HG02610 (cell line): ENCODE data around the gene FAHD2A.
"Not testable (repeated sequence)": the region's sequence is repeated elsewhere in the genome, so short reads cannot be mapped to it uniquely, and the experiment has no call there.

Experiments used
- ATAC-seq: cut with Tn5 transposase; IDR thresholded peaks from one replicate; pipeline ENCODE4 v1.9.1; 2021; ENCODE audit warnings: mild to moderate bottlenecking, moderate library complexity; ENCODE audit not compliant: unreplicated experiment

The FAHD2A gene

DNA sequence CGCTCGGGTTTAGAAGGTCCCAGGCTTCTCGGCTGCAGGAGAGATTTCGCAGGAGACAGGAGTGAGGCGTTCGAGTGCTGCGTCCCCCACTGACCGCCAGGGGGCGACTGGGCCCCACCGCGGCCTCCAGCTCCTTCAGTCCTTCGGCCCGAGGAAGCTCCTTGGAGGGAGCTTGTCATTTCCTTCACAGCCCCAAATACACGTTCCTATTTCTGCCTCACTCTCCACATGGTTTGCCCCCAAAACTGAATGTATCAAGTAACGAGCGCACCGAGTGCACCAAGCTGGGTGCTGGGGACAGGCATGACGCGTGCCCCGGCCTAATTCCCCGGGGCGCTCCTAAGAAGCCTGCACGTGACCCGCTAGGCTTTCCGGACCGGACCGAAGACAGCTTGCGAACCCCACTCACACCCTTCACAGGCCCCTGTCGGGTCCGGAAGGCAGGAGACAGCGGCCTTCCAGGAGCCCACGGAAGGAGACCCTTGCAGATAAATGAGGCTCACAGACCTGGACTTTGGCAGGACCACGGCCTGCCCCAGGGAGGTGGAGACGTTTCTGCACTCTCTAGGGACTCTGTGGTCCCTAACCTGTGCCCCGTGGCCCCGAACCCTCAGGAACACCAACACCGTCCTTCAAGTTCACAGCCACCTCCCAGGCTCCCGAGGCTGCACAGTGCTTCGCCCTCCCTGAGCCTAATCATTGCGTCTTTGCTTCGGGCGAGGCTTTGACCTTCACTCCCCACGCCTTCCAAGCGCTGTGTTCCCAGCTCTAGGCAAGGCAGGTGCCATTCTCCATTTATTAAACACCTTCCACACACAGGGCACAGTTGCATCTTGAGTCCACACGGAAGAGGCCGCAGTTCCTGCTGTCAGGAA is 13.0 kb upstream of the FAHD2A start:
- ATAC-seq, result no peak

DNA sequence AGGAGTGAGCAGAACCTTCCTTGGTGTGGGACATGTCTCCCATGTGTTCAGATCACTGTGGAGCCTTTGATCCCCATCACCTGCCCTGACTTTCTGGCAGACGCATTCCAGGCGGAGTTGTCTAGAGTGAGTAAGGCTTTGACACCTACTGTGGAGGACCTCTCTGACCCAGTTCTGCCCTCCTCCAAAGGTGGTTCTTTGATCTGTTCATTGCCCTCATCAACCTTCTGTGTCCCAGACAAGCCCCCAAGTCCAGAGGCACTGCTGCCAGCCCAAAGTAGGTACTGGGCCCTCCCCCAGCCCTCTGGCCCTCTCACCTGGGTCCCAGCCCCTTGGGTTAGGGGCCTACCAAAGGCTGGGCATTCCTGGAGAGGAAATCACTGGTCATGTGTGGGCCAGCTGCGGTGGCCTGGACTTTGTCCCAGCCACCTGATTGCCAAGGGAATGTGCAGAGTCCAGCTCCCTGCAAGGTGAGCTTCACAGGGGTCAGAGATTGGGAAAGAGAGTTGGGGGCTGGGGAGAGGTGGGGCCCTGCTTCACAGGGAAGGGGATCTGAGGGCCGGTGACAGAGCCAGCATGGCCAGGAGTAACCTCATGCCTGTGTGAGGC is 12.1 kb upstream of the FAHD2A start:
- no peak for ATAC-seq

DNA sequence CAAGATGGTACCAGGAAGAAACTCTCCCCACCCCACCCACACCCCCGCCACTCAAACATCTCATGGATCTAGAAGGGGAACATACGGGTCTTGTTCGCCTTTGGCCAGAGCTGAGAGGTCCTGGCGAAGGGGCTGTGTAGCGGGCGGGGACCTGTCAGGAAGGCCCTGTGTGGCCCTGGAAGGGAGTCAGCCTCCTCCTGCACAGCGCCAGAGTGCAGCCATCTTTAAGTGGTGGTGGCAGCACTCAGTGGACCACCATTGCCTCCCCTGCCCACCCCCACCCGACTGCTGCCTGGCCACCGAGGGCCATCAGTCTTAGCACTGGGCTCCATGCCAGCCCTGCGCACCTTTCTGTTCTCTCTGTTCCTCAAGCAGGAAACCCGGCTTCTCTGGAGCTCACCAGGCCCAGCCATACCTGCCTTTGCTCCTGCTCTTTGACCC is 11.6 kb upstream of the FAHD2A start:
- no peak for ATAC-seq

DNA sequence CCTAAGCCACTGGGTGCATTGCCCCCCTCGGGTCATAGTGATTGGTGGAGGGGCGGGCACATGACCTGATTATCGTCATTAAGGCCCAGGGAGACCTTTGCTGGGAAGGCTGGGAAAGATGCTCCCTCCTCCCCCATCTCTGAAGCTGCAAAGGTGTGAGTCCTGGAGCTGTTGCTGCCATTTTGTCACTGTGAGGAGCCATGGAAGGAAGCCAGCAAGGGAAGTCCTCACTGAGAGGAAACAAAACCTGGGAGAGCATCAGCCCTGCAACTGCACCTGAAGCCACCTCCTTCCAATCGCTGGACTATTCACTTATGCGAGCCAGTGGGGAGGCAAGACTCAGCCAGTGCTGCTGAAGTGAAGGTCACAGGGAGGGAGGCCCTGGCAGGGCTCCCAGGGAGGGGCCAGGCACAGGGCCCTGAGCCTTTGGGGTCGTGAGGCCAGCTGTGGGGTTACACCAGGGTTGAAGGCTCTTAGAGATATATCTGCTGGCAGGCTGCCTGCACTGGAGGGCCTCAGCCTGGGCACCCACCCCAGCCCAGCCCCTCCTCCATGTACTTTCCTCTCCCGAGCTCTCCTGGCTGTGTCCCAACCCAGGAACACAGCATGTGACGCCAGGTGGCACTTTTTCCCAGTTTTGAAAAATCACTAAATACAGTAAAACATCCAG is 10.7 kb upstream of the FAHD2A start:
- ATAC-seq, result no peak

DNA sequence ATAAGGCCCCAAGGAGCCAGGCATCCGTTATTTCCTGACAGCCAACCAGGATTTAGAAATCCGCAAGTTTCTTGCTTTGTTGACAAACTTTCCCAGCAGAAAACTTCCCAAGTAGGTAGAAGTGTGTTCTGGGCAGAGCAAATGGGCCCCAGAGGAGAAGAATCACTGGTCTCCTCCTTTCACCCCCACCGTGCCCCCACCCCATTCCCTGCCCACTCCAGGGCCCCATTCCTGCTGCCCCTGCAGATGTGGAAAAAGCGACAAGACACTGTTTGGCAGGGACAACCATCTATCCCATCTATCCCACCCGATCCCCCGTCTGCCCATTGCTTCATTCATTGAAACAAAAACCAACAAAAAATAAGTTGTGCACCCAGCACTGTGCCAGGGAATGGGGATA is 10.2 kb upstream of the FAHD2A start:
- ATAC-seq, result no peak

DNA sequence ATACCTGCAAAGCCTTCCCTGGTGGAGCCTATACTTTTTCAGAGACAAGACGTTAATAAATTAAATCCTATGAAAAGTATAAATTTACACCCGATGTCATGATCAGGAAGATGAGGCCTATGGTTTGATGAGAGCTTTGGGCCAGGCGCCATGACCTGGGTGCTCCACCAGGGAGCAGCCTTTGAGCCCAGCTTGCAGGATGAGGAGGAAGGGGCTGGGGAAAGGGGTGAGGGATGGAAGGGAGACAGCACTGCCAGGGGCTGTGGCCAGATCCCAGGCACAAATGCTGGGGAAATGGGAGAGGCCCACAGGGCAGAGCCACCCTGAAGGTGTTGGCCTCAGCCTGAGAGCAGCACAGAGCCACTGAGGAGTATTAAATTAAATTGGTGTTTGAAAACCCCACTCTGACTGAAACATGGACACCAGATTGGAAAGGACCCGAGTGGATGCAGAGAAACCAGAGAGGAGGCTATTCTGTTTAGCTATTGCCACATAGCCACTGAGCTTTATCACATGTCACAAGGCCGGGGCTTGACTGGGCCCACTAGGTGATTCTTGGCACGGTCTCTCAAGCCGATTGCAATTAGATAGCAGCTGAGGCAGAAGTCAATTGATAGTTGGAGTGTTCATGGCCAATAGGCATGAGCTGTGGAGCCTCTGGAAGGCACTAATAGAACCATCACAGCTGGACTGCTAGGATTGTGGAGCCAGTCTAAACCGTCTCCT is 9.6 kb upstream of the FAHD2A start:
- no peak for ATAC-seq

DNA sequence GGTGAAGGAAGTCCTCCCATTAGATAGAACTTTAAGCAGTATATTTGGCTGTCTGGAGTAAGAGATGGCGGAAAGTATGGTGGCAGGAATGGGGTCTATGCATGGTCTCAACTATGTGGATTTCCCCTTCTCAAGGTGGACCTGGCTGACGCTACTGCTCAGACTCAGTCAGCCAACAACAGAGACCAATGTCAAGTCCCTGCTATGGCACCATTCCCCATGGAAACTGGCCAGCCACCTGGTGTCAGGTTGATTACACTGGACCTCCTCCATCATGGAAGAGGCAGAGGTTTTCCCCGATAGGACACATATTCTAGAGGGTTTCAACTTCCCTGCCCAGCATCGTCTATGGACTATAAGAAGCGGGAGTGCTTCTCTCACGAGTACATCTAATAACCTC is 8.6 kb upstream of the FAHD2A start:
- no peak for ATAC-seq

DNA sequence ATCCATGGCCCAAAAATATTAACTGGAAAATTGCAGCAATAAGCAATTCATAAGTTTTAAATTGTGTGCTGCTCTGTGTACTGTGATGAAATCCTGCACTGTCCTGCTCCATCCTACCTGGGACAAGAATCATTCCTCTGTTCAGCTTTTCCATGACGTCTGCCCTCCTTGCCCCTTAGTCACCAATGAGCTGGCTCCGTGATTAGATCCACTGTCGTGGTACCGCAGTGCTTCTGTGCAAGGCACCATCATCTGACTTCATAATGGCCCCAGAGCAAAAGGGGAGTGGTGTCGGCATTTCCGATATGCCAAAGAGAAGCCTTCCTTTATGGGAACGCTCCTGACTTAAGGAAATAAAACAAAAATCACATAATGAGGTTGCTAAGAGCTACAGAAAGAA is 3.4 kb upstream of the FAHD2A start:
- ATAC-seq, result no peak

DNA sequence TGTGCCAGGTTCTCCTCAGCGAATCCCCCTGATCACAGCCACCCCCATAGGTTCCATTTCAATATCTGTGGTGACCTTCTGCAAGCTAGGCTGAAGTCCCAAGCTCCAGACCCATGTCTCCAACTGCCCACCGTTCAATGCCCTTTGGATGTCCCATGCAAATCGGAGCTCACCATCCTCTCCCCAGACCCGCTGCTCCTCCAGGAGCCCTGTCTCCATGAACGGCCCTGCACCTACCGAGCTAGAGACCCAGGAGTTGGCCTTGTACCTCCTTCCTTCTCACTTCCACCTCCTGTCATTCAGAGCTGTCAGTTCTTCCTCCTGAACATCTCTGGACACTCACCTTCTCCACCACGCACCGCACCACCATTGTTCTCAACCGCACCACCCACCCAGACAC is 1.0 kb upstream of the FAHD2A start:
- ATAC-seq, result no peak

DNA sequence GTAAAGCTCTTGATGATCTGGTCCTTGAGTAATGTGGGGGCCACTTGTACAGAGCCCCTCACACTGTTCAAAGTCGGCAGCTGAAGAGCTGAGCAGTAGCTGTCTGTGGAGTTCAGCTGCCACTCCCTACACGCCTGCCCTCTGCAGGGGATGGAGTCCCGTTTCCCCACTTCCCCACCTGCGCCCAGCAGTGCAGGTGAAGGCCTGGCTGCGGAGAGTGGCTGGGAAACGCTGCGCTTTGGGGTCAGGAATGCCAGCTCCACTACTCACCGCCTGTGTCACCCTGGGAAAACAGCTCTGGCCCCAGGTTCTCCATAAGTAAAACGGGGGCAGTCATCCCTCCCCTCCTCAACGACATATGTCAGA is 521 bp upstream of the FAHD2A start:
- ATAC-seq, result peak; percentile 15

DNA sequence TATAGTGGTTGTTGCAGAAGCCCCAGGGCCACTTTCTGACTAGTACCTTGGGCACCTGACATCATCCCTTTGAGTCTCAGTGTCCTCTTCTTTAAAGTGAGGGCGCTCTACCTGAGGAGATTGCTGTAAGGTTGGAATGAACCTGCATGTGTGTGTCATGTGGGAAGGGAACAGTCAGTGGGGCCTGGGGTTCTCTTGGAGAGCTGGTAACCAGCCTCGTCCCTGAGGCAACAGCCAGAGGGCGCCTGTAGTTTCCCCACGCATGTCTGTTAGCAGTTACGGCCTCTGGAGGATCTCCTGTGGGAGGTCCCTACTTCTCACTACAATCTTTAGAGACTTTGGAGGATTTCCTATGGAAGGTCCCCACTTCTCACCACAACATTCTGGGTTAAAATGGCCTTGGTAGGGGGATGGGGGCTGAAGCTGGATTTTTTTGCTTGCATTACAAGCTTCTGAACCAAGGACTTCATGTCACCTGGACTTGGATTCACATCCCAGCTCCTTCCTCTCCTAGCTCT is 755 bp downstream of the FAHD2A start:
- ATAC-seq, result peak; percentile 39

DNA sequence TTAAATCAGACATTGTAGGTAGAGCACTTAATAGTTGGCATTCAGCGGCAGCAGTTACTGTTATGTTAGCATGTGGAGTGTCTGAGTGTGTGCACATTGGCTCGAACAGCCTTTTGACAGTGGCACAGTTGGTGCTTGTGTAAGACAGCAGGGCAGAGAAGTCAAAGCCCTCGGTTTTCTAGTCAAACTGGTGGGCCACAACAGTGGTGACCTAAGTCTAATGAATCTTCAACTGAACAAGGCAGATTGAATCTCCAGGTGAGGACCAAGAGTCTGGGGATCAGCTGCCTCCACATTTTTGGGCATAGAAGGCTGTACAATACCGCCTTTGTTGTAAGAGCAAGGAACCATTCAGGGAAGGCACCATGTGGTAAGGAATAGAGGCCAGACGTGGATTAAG is 1.3 kb downstream of the FAHD2A start:
- not testable (repeated sequence) for ATAC-seq

DNA sequence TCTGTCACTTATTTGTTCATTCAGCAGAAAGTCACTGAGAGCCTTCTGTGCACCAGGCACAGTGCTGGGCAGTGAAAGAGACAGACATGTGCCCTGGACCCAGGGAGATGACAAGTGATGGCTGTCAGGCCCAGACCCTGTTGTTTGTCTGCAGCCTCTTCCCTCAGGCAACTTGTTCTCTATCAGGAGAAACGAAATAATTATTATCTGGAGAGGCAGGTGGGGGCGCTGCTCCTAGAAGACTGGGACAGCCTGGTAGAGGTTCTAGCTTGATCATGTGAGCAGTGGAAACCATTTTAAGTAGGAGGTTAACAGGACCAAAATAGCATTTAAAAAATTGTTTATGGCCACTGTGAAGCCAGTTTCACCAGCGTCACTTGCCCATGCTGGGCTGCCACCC is 2.2 kb downstream of the FAHD2A start:
- not testable (repeated sequence) for ATAC-seq

DNA sequence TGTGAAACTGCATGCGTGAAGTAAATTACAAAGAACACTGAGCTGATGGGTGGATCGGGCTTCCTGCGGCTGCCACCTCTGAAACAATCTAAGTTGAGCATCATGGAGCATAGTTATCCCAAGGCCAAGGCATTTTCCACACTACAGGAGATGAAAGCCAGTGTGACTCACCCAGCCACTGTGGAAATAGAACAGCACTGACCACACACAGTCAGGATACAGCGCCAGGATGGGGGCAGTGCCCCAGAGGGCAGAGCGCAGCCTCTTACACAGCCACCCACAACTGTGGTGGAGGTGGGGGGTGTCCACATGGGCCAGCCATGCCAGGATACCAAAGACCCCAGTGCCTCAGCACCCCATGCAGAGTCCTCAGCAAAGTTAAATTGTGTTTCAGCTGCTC is 8.7 kb downstream of the FAHD2A start:
- ATAC-seq, result not testable (repeated sequence)

DNA sequence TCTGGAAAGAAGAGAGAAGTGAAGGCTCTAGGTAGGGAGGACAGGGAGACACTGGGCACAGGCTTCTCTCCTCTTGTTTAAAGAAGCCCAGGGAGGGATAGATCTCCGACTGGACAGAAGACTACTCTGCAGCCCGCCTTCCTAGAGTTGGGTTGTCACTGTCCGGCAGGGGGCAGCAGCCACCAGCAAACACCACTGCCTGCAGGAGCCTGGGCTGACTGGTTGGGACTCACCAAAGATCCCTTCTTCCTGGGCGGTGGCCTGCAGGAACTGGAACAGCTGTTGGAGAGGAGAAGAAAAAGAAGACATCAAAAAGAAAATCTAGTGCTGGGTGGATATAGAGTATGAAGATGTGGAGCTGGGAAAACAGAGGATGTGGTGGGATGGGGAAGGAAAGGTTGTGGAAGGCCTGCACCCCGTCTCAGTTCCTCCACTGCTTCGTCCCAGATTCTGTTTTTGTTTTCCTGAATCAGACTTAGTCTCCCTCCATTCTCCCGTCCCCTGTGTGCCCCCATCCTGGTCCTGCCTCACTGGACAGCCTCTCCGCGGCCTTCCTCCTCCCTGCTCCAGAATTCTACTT is 11.6 kb downstream of the FAHD2A start:
- peak; percentile 72 for ATAC-seq

DNA sequence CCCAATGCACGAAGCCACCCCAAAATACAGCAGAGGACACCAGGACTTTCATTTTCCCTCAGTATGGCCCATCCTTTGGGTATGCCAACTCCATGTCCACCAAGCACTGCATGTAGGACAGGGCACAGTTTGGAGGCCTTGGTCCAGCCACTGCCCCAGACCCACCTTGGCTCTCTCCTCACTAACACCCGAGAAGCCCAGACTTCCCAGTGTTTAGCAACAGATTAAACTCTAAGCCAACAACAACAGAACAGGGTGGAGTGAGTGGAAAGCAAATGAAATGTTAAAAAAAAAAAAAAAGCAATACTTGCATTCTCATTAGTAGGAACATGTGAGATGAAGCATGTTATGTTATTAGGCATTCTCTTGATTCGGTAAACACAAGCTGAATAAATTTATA is 12.6 kb downstream of the FAHD2A start:
- ATAC-seq, result not testable (repeated sequence)

DNA sequence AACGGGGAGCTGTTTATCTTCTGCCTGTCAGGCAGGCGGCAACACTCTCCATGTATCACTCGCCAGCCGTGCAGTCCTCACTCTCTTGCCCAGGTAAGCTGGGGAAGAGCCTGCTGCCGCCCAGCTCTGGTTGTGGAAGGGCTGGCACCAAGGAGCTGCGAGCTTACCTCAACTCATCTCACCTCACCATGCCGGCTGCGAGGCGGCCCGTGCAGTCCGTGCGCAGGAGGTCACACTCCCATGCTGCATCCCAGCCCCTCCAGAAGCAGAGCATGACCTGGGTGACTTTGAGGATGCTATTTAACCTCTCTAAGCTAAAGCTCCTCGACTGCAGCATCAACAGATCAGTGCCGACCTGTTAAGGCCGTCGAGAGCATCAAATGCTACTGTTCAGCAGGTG is 13.1 kb downstream of the FAHD2A start:
- ATAC-seq, result not testable (repeated sequence)

DNA sequence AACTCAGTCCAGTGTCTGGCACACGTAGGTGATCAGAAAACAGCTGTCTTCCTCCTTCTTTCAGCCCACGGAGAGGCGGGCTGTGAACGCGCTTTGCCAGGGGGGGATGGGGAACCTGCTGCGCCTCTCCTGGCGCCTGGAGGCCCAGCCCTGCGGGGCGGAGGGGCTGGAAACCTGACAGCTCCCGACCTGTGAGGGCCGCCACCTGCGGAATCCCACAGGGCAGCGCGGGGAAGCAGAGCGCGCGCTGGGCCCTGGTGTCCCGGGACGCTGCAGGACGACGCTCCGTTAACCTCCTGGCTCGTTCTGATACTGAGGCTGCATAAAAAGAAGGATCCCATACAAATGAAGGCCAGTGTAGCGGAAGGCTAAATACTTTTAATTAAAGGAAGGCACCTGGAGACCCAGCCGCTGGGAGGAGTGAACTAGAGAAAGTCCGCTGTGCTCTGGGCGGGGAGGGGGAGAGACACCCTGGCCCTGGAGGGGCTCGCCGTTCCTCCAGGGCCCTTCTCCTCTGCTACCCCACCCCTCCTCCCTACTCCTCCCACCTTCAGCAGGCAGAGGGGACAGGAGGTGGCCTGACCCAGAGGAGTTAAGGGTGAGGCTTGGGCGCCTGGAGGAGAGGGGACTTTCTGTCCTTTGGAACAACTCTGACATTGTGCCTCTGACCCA is 24.8 kb downstream of the FAHD2A start:
- ATAC-seq, result not testable (repeated sequence)

DNA sequence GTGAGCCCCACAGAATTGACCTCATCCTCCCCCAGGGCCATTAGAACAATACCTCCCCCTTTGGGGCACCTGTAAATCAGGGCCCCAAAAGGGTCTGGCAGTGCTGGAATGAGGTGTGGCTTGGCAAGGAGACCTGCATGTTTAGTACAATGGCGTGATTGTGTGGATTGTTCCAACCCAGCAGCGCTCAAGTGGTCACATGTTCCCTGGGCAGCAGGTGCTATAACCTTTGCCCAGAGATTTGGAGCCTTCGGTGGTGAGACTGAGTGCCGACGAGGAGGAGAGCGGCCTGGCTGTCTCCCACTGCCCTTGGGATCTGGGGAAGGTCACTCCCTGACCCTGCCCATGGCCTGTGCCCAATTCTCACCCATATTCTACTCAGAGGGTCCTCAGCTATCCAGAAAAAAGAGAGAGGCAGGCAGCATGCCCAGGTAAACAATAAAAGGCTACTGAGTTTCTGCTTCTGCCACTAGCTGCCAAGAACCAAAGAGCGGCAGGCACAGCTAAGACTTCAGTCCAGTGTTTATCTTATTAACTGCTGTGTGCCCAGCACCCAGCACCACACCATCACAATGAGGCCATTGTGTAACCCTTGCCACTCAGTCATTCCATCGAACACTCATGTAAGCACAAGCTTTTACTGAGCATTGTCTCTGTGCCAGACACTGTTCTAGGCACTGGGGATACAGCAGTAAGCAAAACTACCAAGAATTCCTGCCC is 27.4 kb downstream of the FAHD2A start:
- ATAC-seq, result not testable (repeated sequence)
